Fibroblast of lung (primary cell): ENCODE data around the gene TNPO3. TPM values are rescaled to one million over a fixed set of nuclear protein-coding genes. Genes with fewer than 3 reads are reported as not detected.

Experiments used
- DNase-seq, 2 donors: peaks; one replicate each; pipeline versions ENCODE4 v3.0.0 to v3.0.0-alpha.2; 2010; ENCODE audit warnings: low read depth in 2 of 2
- H2AFZ ChIP-seq: 2 replicates; pipeline ENCODE4 v1.5.1; 2012; ENCODE audit warnings: low read length, control low read depth, inconsistent platforms
- H3K27ac ChIP-seq: 2 replicates; pipeline ENCODE4 v1.5.1; 2011; ENCODE audit warnings: low read length, control low read depth; ENCODE audit not compliant: insufficient read depth
- H3K27me3 ChIP-seq: 2 replicates; pipeline ENCODE4 v1.5.1; 2011; ENCODE audit warnings: mild to moderate bottlenecking, low read length; ENCODE audit not compliant: control insufficient read depth, insufficient read depth
- H3K36me3 ChIP-seq: 2 replicates; pipeline ENCODE4 v1.5.1; 2011; ENCODE audit warnings: low read length; ENCODE audit not compliant: control insufficient read depth, insufficient read depth
- H3K4me1 ChIP-seq: 2 replicates; pipeline ENCODE4 v1.5.1; 2011; ENCODE audit warnings: low read length; ENCODE audit not compliant: control insufficient read depth, insufficient read depth; ENCODE audit errors: extremely low read depth
- H3K4me2 ChIP-seq: 2 replicates; pipeline ENCODE4 v1.5.1; 2011; ENCODE audit warnings: low read length, control low read depth; ENCODE audit not compliant: insufficient read depth; ENCODE audit errors: extremely low read depth
- H3K4me3 ChIP-seq, 4 experiments: fragments of 200-600 bp in 1 of 4; sonication (generic) in 1 of 4; replicated peaks in 1 of 4; 2 replicates each; pipeline ENCODE4 v1.5.1; 2011 to 2016; ENCODE audit warnings: low read length in 4 of 4, low read depth in 3 of 4, mild to moderate bottlenecking in 3 of 4, control low read depth in 2 of 4, inconsistent platforms in 1 of 4, mixed read lengths in 1 of 4; ENCODE audit not compliant: insufficient read depth in 1 of 4; ENCODE audit errors: control extremely low read depth in 1 of 4
- H3K79me2 ChIP-seq: 2 replicates; pipeline ENCODE4 v1.5.1; 2012; ENCODE audit warnings: mild to moderate bottlenecking, low read length, inconsistent platforms; ENCODE audit not compliant: control insufficient read depth, insufficient read depth
- H3K9ac ChIP-seq: 2 replicates; pipeline ENCODE4 v1.5.1; 2011; ENCODE audit warnings: mild to moderate bottlenecking, low read length, control low read depth; ENCODE audit not compliant: insufficient read depth
- H3K9me3 ChIP-seq: 2 replicates; pipeline ENCODE4 v1.5.1; 2012; ENCODE audit warnings: low read depth, low read length; ENCODE audit not compliant: control insufficient read depth, insufficient read depth
- H4K20me1 ChIP-seq: 2 replicates; pipeline ENCODE4 v1.5.1; 2011; ENCODE audit warnings: low read length; ENCODE audit not compliant: control insufficient read depth, insufficient read depth; ENCODE audit errors: extremely low read depth
- EZH2 ChIP-seq: IDR thresholded peaks from 2 replicates; pipeline ENCODE4 v1.5.1; 2012; ENCODE audit warnings: low read length, control low read depth, mild to moderate bottlenecking; ENCODE audit errors: missing control alignments
- polyA plus RNA-seq, 2 donors: library from polyadenylated mRNA; depleted of rRNA in 1 of 2; stranded (reverse) in 1 of 2; unstranded in 1 of 2; fragments of >200 nt; gene quantifications; 2 replicates each; pipeline ENCODE4 v1.2.1, GENCODE V29; 2011 to 2012; ENCODE audit warnings: missing spikeins in 1 of 2
- total RNA-seq: library from RNA; depleted of rRNA; stranded (reverse); fragments of >200 nt; gene quantifications from 2 replicates; pipeline ENCODE4 v1.2.1, GENCODE V29; 2014
- TF ChIP-seq, protein P1 (sequence below), 2 donors: IDR thresholded peaks in 1 of 2; conservative IDR thresholded peaks in 1 of 2; 1 replicate in 1 of 2; 2 replicates in 1 of 2; pipeline ENCODE4 v1.5.1; 2011 to 2012; ENCODE audit warnings: low read length in 2 of 2, control low read depth in 1 of 2, inconsistent platforms in 1 of 2, low read depth in 1 of 2, mild to moderate bottlenecking in 1 of 2

TNPO3 gene
- total and polyA plus RNA-seq, 2 donors (not counting 1 experiment from before 2014, with no cell fraction given), result 39.1 to 73.5 TPM

DNA sequence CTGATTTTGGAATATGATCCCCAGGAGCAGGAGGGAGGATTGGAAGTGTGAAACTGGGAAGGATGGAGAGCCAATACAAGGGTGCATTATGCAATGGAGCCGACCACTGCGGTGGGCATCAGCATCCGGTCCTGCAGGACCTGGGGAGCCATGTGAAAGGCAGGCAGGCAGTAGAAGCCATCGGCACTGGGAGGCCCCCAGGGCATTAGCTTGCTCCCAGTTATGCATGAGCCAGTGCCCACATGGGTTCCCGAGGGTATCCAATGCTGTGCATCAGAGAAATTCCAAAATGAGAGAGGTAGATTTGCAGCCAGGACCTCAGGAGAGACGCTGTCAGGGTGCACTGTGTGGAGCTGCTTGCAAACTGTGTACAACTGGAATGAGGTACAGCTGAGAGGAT, 135.7 kb downstream of the TNPO3 start:
- Histone ChIP-seq H3K4me3 (no peak overlapping the region), H3K4me2 (no peak overlapping the region), H4K20me1 (no peaks in the 10 kb centered on the region), H3K27me3 (peaks cover 46% of the 10 kb centered on the region), H3K79me2 (no peaks in the 10 kb centered on the region), H3K36me3 (no peaks in the 10 kb centered on the region), H3K27ac (no peak overlapping the region), H3K4me1 (no peaks in the 10 kb centered on the region), H3K9me3 (no peaks in the 10 kb centered on the region), H2AFZ (no peak overlapping the region), H3K9ac (no peak overlapping the region)
- TF ChIP-seq EZH2, result no peak
- TF ChIP-seq, protein P1, sequence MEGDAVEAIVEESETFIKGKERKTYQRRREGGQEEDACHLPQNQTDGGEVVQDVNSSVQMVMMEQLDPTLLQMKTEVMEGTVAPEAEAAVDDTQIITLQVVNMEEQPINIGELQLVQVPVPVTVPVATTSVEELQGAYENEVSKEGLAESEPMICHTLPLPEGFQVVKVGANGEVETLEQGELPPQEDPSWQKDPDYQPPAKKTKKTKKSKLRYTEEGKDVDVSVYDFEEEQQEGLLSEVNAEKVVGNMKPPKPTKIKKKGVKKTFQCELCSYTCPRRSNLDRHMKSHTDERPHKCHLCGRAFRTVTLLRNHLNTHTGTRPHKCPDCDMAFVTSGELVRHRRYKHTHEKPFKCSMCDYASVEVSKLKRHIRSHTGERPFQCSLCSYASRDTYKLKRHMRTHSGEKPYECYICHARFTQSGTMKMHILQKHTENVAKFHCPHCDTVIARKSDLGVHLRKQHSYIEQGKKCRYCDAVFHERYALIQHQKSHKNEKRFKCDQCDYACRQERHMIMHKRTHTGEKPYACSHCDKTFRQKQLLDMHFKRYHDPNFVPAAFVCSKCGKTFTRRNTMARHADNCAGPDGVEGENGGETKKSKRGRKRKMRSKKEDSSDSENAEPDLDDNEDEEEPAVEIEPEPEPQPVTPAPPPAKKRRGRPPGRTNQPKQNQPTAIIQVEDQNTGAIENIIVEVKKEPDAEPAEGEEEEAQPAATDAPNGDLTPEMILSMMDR (conservative IDR thresholded peaks at IDR 0.05 in 1 of 2, IDR thresholded peaks at IDR 0.05 in 1 of 2; ENCODE audit: low read depth in 1 of 2, low read length in 2 of 2), result no peak
- DNase-seq, result no peak

DNA sequence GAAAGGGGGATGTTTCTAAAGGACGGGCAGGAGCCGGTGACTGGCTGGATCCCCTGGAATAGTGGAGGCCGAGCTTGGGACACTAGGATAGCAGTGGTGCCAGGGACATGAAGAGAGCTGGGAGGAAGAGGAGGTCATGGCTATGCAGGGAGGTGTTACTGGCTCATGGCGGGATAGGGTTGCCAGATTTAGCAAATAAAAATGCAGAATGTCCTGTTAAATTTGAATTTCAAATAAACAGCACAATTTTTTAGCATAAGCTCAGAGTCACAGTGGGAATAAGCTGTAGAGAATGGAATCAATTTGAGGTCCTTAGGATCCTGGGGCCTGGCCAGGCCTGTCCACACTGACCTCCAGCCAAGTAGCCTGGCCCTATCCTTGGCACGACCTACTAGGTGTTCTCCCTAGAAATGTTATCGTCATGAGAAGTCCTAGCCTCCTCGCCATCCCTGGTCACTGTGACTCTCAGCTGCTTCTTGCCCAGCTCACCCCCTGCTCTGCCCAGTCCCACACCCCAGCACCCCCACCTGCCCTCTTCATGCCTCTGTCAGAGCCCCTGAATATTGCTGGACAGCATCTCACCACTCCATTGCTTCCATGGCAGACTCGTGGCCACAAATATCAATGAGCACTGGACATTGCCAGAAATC, 136.8 kb downstream of the TNPO3 start:
- Histone ChIP-seq H3K9ac (no peak overlapping the region), H3K27me3 (peaks cover 52% of the 10 kb centered on the region), H3K4me2 (no peak overlapping the region), H3K27ac (no peak overlapping the region), H3K4me3 (no peak overlapping the region), H4K20me1 (no peaks in the 10 kb centered on the region), H3K36me3 (no peaks in the 10 kb centered on the region), H3K4me1 (no peaks in the 10 kb centered on the region), H3K79me2 (no peaks in the 10 kb centered on the region), H2AFZ (no peak overlapping the region), H3K9me3 (no peaks in the 10 kb centered on the region)
- no peak for DNase-seq
- TF ChIP-seq, protein P1 (conservative IDR thresholded peaks at IDR 0.05 in 1 of 2, IDR thresholded peaks at IDR 0.05 in 1 of 2; ENCODE audit: low read depth in 1 of 2, low read length in 2 of 2), result no peak
- TF ChIP-seq EZH2, result no peak

DNA sequence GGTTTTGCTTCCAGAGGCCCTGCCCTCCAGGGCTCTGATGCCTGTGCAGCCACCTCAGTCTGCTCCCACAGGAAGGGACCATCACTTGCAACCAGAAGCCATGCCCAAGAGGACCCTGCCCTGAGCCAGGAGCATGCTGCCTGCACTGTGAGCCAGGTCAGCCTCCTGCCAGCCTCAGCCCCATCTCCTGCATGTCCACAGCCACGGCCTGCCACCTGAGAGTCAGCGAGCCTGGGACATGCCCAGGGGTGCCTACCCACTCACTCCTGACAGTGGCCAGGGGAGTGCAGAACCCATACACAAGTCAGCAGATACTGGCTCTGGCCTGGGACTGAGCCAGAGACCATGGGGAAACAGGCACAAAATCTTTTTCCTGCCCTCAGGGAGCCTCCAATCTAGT, 137.8 kb downstream of the TNPO3 start:
- no peaks in the 10 kb centered on the region for H3K4me1 ChIP-seq
- H3K27ac ChIP-seq, result no peak overlapping the region
- no peak overlapping the region for H2AFZ ChIP-seq
- no peak overlapping the region for H3K4me2 ChIP-seq
- H3K79me2 ChIP-seq, result no peaks in the 10 kb centered on the region
- no peak overlapping the region for H3K9ac ChIP-seq
- no peak for TF ChIP-seq EZH2
- TF ChIP-seq, protein P1 (conservative IDR thresholded peaks at IDR 0.05 in 1 of 2, IDR thresholded peaks at IDR 0.05 in 1 of 2; ENCODE audit: low read depth in 1 of 2, low read length in 2 of 2), result no peak
- H3K27me3 ChIP-seq, result peaks cover 48% of the 10 kb centered on the region
- no peaks in the 10 kb centered on the region for H4K20me1 ChIP-seq
- no peak overlapping the region for H3K4me3 ChIP-seq
- no peaks in the 10 kb centered on the region for H3K36me3 ChIP-seq
- no peaks in the 10 kb centered on the region for H3K9me3 ChIP-seq
- DNase-seq, result no peak
